ENCODE results near the gene DEFB129.

- TF ChIP-seq, protein P1, sequence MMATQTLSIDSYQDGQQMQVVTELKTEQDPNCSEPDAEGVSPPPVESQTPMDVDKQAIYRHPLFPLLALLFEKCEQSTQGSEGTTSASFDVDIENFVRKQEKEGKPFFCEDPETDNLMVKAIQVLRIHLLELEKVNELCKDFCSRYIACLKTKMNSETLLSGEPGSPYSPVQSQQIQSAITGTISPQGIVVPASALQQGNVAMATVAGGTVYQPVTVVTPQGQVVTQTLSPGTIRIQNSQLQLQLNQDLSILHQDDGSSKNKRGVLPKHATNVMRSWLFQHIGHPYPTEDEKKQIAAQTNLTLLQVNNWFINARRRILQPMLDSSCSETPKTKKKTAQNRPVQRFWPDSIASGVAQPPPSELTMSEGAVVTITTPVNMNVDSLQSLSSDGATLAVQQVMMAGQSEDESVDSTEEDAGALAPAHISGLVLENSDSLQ (IDR thresholded peaks at IDR 0.05): no peak
- TF ChIP-seq EP300 (IDR thresholded peaks at IDR 0.05; ENCODE audit: low read length): no peak
- TF ChIP-seq REST (IDR thresholded peaks at IDR 0.05; ENCODE audit: borderline replicate concordance): no peak
- no peak for TF ChIP-seq REST (CRISPR knock-in tag; IDR thresholded peaks at IDR 0.05; ENCODE audit: low read depth)
- no peak for TF ChIP-seq TCF7L2 (IDR thresholded peaks at IDR 0.05; ENCODE audit: low read depth, low read length)
- TF ChIP-seq KDM2B (CRISPR knock-in tag; IDR thresholded peaks at IDR 0.05): no peak
- TF ChIP-seq, protein P2, sequence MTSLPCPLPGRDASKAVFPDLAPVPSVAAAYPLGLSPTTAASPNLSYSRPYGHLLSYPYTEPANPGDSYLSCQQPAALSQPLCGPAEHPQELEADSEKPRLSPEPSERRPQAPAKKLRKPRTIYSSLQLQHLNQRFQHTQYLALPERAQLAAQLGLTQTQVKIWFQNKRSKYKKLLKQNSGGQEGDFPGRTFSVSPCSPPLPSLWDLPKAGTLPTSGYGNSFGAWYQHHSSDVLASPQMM (CRISPR knock-in tag; IDR thresholded peaks at IDR 0.05): no peak
These were observed 42.8 kb upstream of the DEFB129 start for GRCh38 chr20:184288-184687.

Measured in K562 (cell line).